Measurements from ENCODE around the gene C2orf42.
"Not testable (repeated sequence)": the region's sequence is repeated elsewhere in the genome, so short reads cannot be mapped to it uniquely, and the experiment has no call there.

C2orf42 gene

GRCh38 chr2:70161069-70161534, 29.7 kb downstream of the C2orf42 start:
- H3K36me3 ChIP-seq: peaks cover 66% of the 10 kb centered on the region
- DNase-seq: no peak
- no peak for TF ChIP-seq CTCF (IDR thresholded peaks at IDR 0.05; ENCODE audit: low read depth, low read length)
- H3K4me3 ChIP-seq (ENCODE audit: low read depth, low read length): no peak overlapping the region
- H3K27ac ChIP-seq: no peak overlapping the region
- H3K9me3 ChIP-seq (ENCODE audit: severe bottlenecking): no peaks in the 10 kb centered on the region
- no peaks in the 10 kb centered on the region for H3K27me3 ChIP-seq (ENCODE audit: insufficient read depth, low read depth, severe bottlenecking)

GRCh38 chr2:70160545-70160944, 30.3 kb downstream of the C2orf42 start:
- Histone ChIP-seq H3K4me3 (ENCODE audit: low read depth, low read length) (no peak overlapping the region), H3K36me3 (peaks cover 60% of the 10 kb centered on the region), H3K27me3 (ENCODE audit: insufficient read depth, low read depth, severe bottlenecking) (no peaks in the 10 kb centered on the region), H3K27ac (no peak overlapping the region), H3K9me3 (ENCODE audit: severe bottlenecking) (no peaks in the 10 kb centered on the region)
- DNase-seq: no peak
- TF ChIP-seq CTCF (IDR thresholded peaks at IDR 0.05; ENCODE audit: low read depth, low read length): no peak

- DNase-seq; H3K27ac ChIP-seq; H3K9me3 ChIP-seq (ENCODE audit: severe bottlenecking); H3K27me3 ChIP-seq (ENCODE audit: insufficient read depth, low read depth, severe bottlenecking); H3K4me3 ChIP-seq (ENCODE audit: low read depth, low read length): not testable (repeated sequence)
- H3K36me3 ChIP-seq: peaks cover 17% of the 10 kb centered on the region
Observed at GRCh38 chr2:70149130-70149686, 41.6 kb downstream of the C2orf42 start.

GRCh38 chr2:70148211-70148760, 42.5 kb downstream of the C2orf42 start:
- H3K36me3 ChIP-seq: peaks cover 17% of the 10 kb centered on the region
- H3K9me3 ChIP-seq (ENCODE audit: severe bottlenecking); H3K27me3 ChIP-seq (ENCODE audit: insufficient read depth, low read depth, severe bottlenecking); DNase-seq; H3K27ac ChIP-seq; H3K4me3 ChIP-seq (ENCODE audit: low read depth, low read length): not testable (repeated sequence)

- no peak for TF ChIP-seq CTCF (IDR thresholded peaks at IDR 0.05; ENCODE audit: low read depth, low read length)
- Histone ChIP-seq H3K9me3 (ENCODE audit: severe bottlenecking) (no peaks in the 10 kb centered on the region), H3K27me3 (ENCODE audit: insufficient read depth, low read depth, severe bottlenecking) (no peaks in the 10 kb centered on the region), H3K4me3 (ENCODE audit: low read depth, low read length) (no peak overlapping the region), H3K27ac (no peak overlapping the region), H3K36me3 (peaks cover 9% of the 10 kb centered on the region)
- DNase-seq: no peak
Observed at GRCh38 chr2:70145851-70146739, 44.7 kb downstream of the C2orf42 start.

GRCh38 chr2:70145144-70145490, 45.7 kb downstream of the C2orf42 start:
- Histone ChIP-seq H3K9me3 (ENCODE audit: severe bottlenecking) (no peaks in the 10 kb centered on the region), H3K27ac (no peak overlapping the region; the same call in 1 of the 2 replicates), H3K27me3 (ENCODE audit: insufficient read depth, low read depth, severe bottlenecking) (no peaks in the 10 kb centered on the region), H3K4me3 (ENCODE audit: low read depth, low read length) (no peak overlapping the region), H3K36me3 (peaks cover 6% of the 10 kb centered on the region)
- no peak for DNase-seq
- no peak for TF ChIP-seq CTCF (IDR thresholded peaks at IDR 0.05; ENCODE audit: low read depth, low read length)
